ENCODE data around the gene JAM3.

JAM3 gene

GRCh38 chr11:134047586-134047999 lies 21.3 kb upstream of the JAM3 start:
- no peaks in the 10 kb centered on the region for H3K27me3 ChIP-seq (ENCODE audit: control insufficient read depth, low read length)
- no peaks in the 10 kb centered on the region for H3K9me3 ChIP-seq (ENCODE audit: control insufficient read depth, insufficient read depth, low read length)
- no peaks in the 10 kb centered on the region for H3K36me3 ChIP-seq (ENCODE audit: control insufficient read depth, low read length)
- H3K79me2 ChIP-seq (ENCODE audit: control insufficient read depth, low read length), result no peaks in the 10 kb centered on the region
- no peak overlapping the region for H3K4me3 ChIP-seq (ENCODE audit: low read length)
- no peak overlapping the region for H3K4me2 ChIP-seq (ENCODE audit: low read length)
- no peaks in the 10 kb centered on the region for H3K4me1 ChIP-seq (ENCODE audit: control insufficient read depth, low read length)
- no peaks in the 10 kb centered on the region for H4K20me1 ChIP-seq (ENCODE audit: control insufficient read depth, insufficient read depth, low read depth, low read length)
- no peak overlapping the region for H3K27ac ChIP-seq (ENCODE audit: low read depth, low read length)
- no peaks in the 10 kb centered on the region for H3F3A ChIP-seq (ENCODE audit: control insufficient read depth, insufficient read depth)
- TF ChIP-seq, protein P1, sequence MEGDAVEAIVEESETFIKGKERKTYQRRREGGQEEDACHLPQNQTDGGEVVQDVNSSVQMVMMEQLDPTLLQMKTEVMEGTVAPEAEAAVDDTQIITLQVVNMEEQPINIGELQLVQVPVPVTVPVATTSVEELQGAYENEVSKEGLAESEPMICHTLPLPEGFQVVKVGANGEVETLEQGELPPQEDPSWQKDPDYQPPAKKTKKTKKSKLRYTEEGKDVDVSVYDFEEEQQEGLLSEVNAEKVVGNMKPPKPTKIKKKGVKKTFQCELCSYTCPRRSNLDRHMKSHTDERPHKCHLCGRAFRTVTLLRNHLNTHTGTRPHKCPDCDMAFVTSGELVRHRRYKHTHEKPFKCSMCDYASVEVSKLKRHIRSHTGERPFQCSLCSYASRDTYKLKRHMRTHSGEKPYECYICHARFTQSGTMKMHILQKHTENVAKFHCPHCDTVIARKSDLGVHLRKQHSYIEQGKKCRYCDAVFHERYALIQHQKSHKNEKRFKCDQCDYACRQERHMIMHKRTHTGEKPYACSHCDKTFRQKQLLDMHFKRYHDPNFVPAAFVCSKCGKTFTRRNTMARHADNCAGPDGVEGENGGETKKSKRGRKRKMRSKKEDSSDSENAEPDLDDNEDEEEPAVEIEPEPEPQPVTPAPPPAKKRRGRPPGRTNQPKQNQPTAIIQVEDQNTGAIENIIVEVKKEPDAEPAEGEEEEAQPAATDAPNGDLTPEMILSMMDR (IDR thresholded peaks at IDR 0.05; ENCODE audit: low read depth, low read length, poor library complexity, severe bottlenecking), result no peak
- no peak for TF ChIP-seq EZH2phosphoT487 (IDR thresholded peaks at IDR 0.05; ENCODE audit: borderline replicate concordance, low read length)
- no peaks in the 10 kb centered on the region for H3K9me2 ChIP-seq (replicated peaks; ENCODE audit: control insufficient read depth, low read length)

GRCh38 chr11:134048028-134048427 lies 20.8 kb upstream of the JAM3 start:
- TF ChIP-seq, protein P1 (IDR thresholded peaks at IDR 0.05; ENCODE audit: low read depth, low read length, poor library complexity, severe bottlenecking), result no peak
- TF ChIP-seq EZH2phosphoT487 (IDR thresholded peaks at IDR 0.05; ENCODE audit: borderline replicate concordance, low read length), result no peak
- no peaks in the 10 kb centered on the region for H3K27me3 ChIP-seq (ENCODE audit: control insufficient read depth, low read length)
- H3K4me1 ChIP-seq (ENCODE audit: control insufficient read depth, low read length), result no peaks in the 10 kb centered on the region
- H3K9me3 ChIP-seq (ENCODE audit: control insufficient read depth, insufficient read depth, low read length), result no peaks in the 10 kb centered on the region
- H3K4me2 ChIP-seq (ENCODE audit: low read length), result no peak overlapping the region
- no peaks in the 10 kb centered on the region for H4K20me1 ChIP-seq (ENCODE audit: control insufficient read depth, insufficient read depth, low read depth, low read length)
- H3K79me2 ChIP-seq (ENCODE audit: control insufficient read depth, low read length), result no peaks in the 10 kb centered on the region
- H3F3A ChIP-seq (ENCODE audit: control insufficient read depth, insufficient read depth), result no peaks in the 10 kb centered on the region
- no peaks in the 10 kb centered on the region for H3K36me3 ChIP-seq (ENCODE audit: control insufficient read depth, low read length)
- H3K27ac ChIP-seq (ENCODE audit: low read depth, low read length), result no peak overlapping the region
- no peaks in the 10 kb centered on the region for H3K9me2 ChIP-seq (replicated peaks; ENCODE audit: control insufficient read depth, low read length)
- H3K4me3 ChIP-seq (ENCODE audit: low read length), result no peak overlapping the region

DNA sequence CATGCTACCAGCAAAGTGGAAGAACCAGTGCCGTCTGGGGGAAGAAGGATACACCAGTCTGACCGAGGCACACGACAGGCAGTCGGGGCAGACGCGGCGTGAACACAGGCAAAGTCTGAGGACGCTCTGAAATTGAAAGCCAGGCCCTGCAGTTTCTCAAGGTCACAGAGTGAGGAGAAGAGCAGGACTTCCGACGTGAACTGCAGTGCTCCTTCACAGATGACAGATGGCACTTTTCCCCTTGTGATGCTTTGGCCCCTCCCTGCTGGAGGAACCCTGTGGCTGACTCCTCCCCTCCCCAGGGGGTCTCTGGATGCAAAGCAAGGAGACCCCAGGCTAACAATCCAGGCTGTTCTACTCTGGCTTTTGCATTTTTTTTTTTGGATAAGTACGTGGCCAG lies 19.6 kb upstream of the JAM3 start:
- H3K4me2 ChIP-seq (ENCODE audit: low read length), result no peak overlapping the region
- no peak for TF ChIP-seq EZH2phosphoT487 (IDR thresholded peaks at IDR 0.05; ENCODE audit: borderline replicate concordance, low read length)
- TF ChIP-seq, protein P1 (IDR thresholded peaks at IDR 0.05; ENCODE audit: low read depth, low read length, poor library complexity, severe bottlenecking), result no peak

More for the DNA sequence above, 19.6 kb upstream of the JAM3 start:
- Histone ChIP-seq H3K79me2 (ENCODE audit: control insufficient read depth, low read length) (no peaks in the 10 kb centered on the region), H3K9me3 (ENCODE audit: control insufficient read depth, insufficient read depth, low read length) (no peaks in the 10 kb centered on the region), H3K36me3 (ENCODE audit: control insufficient read depth, low read length) (no peaks in the 10 kb centered on the region), H3F3A (ENCODE audit: control insufficient read depth, insufficient read depth) (no peaks in the 10 kb centered on the region), H3K4me1 (ENCODE audit: control insufficient read depth, low read length) (no peaks in the 10 kb centered on the region), H3K4me3 (ENCODE audit: low read length) (no peak overlapping the region), H3K27me3 (ENCODE audit: control insufficient read depth, low read length) (no peaks in the 10 kb centered on the region), H3K27ac (ENCODE audit: low read depth, low read length) (no peak overlapping the region), H3K9me2 (replicated peaks; ENCODE audit: control insufficient read depth, low read length) (no peaks in the 10 kb centered on the region), H4K20me1 (ENCODE audit: control insufficient read depth, insufficient read depth, low read depth, low read length) (no peaks in the 10 kb centered on the region)

Data from DOHH2 (cell line).